HG03025 (cell line): Measurements from ENCODE around the gene PKNOX2.

Experiments used
- ATAC-seq: cut with Tn5 transposase; IDR thresholded peaks from one replicate; pipeline ENCODE4 v1.9.1; 2021; ENCODE audit warnings: mild to moderate bottlenecking, moderate library complexity; ENCODE audit not compliant: unreplicated experiment, low FRiP score

The PKNOX2 gene

DNA sequence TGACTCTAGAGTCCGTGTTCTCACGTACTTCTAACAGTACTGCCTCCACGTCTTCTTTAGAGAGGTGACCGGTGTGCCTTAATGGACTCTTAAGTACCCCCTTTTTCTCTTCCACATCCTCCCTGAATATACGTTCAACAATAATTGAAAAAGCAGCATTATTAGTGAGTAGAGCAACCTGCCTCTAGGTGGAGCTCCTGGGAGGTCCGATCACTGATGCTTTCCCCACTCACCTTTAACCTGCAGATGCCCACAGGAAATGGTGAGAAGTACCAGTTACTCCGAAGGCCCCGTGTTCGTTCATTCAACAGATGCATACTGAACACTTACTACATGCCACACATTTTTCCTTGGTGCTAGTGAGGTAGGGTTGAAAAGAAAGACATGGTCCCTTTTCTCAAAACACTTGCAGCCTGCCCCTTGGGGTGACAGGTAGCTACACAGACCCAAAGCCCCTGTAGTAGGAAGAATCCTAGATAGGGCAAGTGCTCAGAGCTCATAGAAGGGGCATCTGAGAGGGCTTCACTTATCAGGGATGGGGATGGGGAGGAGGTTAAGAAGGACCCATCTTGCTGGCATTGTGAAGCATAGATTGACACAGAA, 258.8 kb downstream of the PKNOX2 start:
- no peak for ATAC-seq

DNA sequence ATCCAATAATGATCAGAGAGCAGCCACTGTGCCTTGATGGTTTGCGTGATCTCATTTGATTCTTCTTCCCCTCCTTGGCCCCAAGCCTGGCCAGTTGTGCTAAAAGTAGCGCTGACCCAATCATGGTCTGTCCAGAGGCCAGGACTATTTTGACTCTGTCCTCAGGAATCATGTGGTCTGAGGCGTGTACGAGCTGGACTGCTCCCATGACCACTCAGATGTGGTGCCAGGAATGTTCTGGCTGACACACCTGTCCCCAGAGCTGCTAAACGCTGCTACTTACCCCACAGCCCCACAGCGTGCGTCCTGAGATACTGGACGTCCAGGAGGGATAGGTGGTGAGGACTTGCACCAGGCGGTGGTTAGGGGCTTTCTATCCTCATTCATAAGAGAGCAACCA, 261.1 kb downstream of the PKNOX2 start:
- no peak for ATAC-seq

DNA sequence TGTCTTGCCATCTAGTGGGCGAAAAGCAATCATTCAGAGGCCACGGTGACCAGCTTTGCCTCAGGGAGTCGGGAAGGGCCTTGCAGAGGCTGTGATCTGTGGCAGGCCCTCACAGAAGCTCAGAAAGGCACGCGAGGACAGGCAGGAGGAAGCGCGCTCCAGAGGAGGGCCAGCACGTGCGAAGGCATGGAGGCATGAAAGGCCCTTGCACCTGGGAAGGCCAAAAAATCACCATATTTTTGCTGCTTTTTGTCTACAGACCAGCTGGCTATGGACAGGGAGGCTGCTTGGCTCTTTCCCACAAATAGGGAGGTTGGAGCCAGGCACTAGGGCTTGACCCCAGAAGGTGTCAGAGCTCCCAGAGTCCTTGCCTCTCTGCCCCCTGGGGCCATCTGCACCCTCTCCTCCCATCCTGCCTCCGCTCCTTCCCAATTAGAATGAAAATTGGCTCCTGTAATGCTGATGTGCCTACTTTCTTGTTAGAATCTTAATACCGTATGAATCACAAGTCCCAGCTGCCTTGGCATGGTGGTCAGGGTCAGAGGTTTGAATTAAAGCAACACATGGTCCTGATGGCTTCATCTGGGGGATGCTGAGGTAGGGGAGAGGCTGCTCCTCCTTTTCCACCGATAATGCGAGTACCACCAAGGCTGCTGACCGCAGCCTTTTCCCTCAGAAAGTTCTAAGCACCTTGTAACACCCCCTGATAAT, 262.4 kb downstream of the PKNOX2 start:
- no peak for ATAC-seq

DNA sequence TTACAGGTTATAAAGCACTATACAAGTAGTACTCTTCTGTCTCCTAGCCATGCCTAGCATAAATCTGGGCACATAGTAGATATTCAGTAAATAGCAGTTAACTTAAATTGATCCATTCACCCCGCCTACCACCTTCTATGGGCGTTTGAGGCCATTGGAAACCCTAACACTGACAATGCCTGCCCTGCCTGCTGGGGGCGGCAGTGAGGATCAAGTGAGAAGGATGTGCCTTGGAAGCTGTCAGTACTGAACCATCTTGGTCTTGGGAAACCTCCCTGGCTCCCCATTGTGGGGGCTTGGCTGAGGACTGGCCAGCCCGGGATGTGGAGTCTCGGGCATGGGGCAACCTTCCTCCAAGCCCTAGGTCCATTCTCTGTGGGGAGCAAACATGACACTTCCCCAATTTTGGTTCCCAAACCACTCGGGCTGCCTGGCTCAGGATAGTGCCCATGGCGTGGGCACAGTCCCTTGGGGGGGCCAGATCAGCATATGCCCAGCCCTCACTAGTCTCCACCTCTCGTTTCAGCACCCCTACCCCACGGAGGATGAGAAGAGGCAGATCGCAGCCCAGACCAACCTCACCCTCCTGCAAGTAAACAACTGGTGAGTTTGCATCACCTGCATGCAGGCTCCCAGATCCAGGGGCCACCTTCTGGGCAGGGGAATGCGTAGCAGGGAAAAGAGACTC, 264.1 kb downstream of the PKNOX2 start:
- no peak for ATAC-seq

DNA sequence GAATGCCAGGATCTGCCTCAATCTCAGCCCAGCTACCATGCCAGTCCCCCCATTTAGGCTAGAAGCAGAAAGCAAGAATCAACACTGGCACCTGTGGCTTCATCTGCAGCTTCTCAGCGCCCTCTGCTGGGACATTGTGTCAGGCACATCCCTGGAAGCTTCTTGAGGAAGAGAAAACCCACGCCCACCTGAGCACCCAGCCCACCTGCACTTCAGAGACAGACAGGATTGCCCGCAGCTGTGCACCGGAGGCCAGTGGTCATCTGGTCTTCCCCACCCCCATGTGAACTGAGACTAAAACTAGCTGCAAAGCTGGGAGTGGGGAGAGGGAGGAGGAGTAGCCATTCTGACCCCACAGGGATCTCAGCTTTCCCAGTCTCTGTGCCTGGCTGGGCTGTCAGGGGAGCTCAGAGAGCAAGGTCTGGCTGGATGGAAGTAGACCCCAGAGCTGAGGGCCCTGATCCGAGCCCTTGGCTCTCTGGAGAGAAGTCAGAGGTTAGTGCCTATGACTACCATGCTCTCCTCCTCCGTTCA, 264.7 kb downstream of the PKNOX2 start:
- no peak for ATAC-seq

DNA sequence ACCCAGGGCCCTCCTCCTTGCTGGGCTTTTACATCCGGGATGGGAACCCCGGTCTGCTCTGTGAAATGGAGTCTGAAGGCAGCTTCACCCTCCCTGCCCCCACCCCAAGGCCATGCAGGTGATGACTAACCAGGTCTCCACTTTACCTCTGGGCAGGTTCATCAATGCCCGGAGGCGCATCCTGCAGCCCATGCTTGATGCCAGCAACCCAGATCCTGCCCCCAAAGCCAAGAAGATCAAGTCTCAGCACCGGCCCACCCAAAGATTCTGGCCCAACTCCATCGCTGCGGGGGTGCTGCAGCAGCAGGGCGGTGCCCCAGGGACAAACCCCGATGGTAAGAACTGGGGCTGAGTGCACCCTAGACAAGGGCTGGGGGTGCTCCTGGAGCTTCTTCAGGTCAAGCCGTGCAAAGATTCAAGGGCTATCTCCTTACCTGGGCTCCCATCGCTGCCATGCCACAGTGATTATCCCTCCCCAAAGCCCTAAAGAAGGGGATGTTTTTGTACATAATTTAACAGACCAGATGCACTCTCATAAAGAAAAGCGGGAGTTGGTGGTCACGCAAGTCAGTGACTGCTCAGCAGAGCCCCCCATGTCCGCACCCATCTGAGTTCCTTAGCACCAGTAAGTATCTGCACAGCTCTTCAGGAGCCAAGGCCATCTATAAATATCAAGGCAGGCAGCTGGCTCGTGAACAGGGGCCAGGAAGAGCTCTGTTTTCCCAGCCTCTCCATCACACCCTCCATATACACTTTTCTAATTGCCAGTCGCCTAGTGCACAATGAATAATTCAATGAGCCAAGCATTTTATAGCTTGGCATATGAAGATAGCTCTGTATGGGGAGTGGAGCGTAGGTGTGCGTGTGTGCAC, 265.5 kb downstream of the PKNOX2 start:
- ATAC-seq: no peak

DNA sequence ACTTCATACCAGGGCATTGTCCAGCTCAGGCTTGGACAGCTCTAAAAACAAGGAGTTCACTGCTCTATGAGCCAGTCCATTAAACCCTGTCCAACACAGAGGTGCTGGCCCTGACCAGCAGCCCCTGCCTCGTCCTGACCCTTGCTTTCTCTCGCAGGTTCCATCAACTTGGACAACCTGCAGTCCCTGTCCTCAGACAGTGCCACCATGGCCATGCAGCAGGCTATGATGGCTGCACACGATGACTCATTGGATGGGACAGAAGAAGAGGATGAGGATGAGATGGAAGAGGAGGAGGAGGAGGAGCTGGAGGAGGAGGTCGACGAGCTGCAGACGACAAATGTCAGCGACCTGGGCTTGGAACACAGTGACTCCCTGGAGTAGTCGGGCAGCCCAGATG, 266.5 kb downstream of the PKNOX2 start:
- no peak for ATAC-seq

DNA sequence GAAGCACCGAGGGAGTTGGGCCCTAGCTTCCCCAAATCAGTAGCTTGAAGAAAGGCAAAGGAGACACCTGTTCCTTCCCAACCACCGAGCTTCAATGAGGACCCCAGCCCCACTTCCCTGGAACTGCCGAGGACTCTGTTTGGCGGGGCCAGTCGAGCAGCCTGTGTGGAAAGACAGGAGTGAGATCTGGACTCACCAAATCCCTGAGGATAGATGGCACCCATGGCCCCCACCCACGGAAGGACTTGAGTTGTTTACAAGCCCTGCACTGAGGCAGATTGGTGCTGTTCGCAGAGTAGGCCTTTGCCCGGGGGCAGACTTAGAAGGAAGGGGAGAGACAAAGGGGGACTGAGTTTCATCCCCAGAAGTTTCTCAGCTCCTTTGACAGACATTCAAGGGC, 266.9 kb downstream of the PKNOX2 start:
- ATAC-seq: no peak

DNA sequence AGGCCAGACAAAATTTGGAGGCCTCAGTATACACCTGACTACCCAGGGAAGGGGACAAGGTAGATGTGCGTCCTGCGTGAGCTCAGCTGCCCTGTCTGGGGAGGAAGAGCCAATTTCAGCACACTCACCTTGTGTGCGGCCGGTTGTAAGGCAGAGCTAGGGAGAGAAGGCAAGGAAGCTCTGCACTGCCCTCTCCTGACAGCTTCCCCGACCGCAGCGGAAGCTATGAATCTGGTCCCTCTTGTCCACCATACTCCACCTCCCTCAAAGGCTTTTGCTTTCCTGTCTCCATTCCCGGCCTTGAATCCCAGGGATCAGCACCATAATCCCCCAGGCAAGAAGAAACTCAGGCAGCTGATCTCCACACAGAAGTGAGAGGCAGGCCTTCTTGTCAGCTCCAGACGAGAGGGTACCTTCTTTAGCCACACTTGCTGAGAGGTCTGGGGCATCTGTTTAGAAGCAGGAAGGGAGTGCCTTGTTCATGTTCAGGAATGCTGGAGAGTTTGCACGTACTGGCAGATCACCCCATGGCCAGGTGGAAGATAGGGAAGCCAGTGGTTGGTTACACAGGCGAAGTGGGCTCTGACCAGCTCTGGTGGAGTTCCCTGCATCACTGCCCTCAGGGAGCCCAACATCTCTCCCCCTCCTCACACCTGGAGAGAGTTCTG, 269.0 kb downstream of the PKNOX2 start:
- peak; percentile 65 for ATAC-seq

DNA sequence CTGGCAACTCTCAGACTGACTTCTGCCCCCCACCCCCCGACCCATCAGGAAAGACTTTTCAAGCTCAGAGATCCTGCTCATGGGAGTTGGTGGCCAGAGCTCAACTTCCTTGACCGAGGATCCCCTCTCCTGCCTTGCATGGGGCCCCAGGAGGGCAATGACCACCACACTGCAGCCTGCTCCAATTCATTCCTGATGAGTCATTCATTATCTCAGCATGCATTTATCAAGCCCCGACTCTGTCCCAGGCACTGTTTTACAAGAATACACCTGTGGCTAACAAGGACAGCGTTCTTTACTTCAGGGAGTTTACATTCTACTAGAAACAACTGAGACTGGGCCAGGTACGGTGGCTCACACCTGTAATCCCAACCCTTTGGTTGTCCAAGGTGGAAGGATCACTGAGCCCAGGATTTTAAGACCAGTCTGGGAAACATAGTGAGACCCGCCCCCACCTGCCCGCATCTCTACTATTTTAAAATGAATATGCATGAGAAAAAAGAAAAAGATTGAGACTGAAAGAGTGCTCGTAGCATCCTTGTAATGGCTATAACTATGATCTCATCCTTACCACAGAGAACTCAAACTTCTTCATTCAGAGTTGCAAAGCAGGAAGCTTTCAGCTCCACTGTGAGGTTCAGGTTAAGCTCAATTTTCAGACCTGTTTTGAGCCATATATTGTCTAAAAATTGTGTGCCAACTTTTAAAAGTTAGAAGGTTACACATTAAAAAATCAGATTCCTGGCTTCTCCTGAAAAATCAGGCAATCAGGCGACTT, 271.1 kb downstream of the PKNOX2 start:
- ATAC-seq: no peak

DNA sequence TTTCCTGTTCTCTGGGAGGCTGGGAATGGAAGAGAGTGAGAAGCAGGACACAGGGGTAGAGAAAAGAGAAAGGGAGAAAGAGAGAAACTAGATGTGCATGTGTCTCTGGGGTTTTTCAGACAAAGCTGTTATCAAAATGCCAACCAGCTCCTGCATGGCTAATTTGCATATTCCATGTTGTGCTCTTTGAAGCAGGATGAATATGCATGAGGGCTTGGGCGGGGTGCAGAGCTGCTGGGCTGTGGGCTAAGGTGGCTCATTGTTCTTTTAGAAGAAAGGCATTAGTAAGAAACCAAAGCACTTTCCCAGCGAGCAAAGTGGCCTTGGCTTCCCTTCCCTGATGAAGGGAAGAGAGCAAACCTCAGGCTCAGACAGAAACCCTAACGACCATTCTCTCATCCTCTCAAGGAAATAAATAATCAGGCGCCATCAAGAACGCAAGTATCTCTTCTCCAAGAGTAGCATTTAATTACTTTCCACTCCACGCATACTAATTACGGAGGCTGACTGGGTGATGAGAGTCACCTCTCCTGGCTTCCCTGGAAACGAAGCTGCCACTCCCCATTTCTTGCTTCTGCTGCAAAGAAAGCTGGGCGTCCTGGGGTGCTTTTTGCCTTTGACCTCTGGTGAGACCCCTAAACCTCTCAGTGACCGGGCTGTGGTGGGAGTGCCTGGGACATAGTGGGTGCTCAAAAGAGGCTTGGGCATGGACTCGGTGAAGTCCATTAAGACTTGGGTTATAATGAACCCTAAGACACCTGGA, 277.3 kb downstream of the PKNOX2 start:
- no peak for ATAC-seq

DNA sequence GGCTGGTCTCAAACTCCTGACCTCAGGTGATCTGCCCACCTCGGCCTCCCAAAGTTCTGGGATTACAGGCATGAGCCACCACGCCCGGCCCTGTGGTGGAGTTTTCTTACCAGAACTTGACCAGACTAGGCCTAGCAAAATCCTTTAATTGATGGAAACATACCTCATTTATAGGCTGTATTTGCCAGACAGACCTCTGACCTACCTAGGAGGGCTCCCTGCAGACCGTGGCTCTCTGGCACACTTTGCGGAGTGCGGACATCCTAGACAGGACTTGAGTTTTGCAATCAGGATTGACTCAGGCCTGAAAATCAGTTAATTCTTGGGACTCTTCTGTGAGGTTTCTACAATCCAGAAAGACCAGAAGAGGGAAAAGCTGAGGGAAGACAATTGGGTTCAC, 278.4 kb downstream of the PKNOX2 start:
- no peak for ATAC-seq

DNA sequence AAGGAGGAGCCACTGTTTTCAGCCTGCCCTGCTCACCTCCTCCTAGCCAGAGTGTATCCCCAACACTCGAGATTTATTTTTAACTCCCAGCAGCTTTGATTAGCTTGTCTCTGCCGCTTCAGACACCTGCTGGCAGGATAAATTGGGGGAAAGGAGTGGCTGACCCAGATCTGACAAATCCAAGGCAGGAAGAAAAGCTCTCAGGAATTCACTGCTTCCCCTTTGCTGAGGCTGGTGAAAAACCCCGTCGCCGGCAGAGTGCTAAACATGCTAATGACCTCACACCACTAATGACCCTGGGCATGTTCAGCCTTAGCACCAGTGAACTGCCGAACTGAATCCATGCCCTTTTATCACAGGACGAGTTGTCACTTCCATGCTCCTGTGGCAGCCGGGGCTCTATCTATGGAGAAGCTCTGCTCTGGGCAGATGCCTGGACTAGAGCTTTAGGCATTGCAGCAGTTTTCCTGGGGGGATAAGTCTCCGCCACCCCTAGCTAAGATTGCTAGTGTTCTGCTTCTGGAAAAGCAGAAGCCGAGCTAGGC, 279.3 kb downstream of the PKNOX2 start:
- no peak for ATAC-seq

DNA sequence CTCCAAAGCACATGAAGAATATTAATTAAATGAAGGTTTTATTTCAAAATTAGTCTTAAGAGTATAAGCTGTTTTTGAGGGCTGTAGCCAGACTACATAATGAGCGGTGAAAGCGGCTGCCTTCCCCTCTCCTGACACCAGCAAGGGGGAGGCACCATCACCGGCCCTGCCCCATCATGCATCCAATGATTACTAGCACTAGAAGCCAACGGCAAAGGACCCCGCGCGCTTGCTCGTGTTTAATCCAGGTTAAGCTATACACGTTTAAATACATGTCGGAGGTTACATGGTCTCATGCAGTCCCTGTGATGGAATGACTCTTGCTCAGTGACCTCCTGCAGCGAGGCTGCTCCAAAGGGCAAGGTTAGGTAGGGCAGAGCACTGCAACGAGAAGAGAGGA, 281.2 kb downstream of the PKNOX2 start:
- no peak for ATAC-seq

DNA sequence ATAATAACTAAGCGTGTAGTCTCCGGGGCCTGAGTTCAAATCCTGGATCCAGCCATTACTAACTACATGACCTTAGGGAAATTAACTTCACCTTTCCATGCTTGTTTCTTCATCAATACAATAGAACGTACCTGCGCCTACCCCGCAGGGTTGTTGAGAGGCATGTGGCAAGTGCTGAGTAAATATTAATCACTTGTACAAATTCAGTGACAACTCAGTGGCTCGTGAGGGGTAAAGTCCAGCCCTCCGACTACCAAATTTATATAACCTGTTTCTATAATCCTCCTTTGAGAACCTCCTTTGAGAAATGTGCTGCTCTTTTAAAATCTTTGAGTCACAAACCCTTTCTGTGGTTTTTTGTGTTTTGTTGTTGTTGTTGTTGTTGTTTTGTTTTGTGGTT, 281.7 kb downstream of the PKNOX2 start:
- ATAC-seq: no peak

DNA sequence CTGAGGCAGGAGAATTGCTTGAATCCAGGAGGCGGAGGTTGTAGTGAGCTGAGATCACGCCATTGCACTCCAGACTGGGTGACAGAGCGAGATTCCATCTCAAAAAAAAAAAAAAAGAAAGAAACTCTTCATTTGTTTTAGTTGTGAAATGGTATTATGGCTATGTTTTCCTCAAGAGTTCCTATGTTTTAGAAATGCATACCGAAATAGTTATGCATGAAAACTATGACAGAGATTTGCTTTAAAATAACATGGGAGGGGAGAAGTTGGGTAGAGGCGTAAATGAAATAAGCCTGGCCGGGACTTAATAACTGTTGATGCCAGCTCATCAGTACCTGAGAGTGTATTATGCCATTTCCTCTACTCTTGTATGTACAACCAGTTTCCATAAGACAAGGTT, 283.2 kb downstream of the PKNOX2 start:
- no peak for ATAC-seq

DNA sequence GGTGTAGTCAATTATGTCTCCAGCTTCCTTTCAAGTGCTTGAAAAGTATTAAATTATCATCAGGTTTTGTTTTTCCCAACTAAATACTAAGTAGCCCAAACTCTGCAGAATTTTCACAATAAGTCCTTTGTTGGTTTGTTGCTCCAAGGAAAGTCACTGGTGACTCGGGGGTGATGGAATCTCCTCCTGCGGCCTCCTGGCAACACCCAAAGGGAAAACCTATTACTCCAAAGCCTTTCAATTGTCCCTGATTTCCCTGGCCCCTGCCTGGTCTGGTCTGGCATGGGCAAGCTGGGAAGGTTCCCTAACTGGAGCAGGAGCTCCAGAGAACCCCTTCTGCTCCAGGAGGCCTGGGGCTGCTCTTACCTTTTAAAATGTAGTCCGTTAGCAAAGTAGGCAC, 283.6 kb downstream of the PKNOX2 start:
- no peak for ATAC-seq

DNA sequence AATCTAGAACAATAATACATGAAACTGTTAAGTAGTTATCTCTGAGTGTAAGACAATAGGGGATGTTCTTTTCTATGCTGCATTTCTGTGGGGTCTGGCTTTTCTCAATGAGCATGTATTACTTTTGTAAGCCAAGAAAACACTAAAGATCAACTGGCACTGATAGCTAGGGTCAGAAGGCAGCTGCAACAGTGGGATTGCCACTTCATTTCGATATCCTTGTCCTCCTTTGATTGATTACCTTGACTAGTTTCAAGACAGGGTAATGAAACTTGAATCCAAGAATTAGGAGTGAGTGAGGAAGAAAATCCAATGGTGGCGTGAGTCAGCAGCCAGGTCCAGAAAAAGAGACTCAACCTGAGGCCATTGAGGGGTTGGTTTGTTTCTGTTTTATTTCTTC, 285.0 kb downstream of the PKNOX2 start:
- no peak for ATAC-seq
